Gastrocnemius medialis (tissue), 4 donors: Measurements from ENCODE around the gene SIRT6.

Experiments
- CTCF ChIP-seq, 5 experiments: fragments of 450-650 bp in 3 of 5; fragments of 200-600 bp in 2 of 5; sonication (generic) in 2 of 5; IDR thresholded peaks in 4 of 5; conservative IDR thresholded peaks in 1 of 5; 1 replicate in 4 of 5; 2 replicates in 1 of 5; pipeline ENCODE4 v1.5.1; 2016 to 2019; ENCODE audit warnings: antibody characterized with exemption in 5 of 5, mild to moderate bottlenecking in 3 of 5, moderate library complexity in 3 of 5
- POLR2A ChIP-seq, 2 donors: fragments of 450-650 bp; IDR thresholded peaks; one replicate each; pipeline ENCODE4 v1.6.1; 2017; ENCODE audit warnings: antibody characterized with exemption in 2 of 2, mild to moderate bottlenecking in 2 of 2, moderate library complexity in 2 of 2

- TF ChIP-seq POLR2A (IDR thresholded peaks at IDR 0.05) (no peak), CTCF (IDR thresholded peaks at IDR 0.05 in 4 of 5, conservative IDR thresholded peaks at IDR 0.05 in 1 of 5) (no peak)
These were observed 18.7 kb upstream of the SIRT6 start for GRCh38 chr19:4200940-4201542.
